Calu3 (cell line): Measurements from ENCODE around the gene OR1J4. TPM values are rescaled to one million over a fixed set of nuclear protein-coding genes. Genes with fewer than 3 reads are reported as not detected.
"Not testable (repeated sequence)": the region's sequence is repeated elsewhere in the genome, so short reads cannot be mapped to it uniquely, and the experiment has no call there.

ENCODE experiments used
- BruUV-seq: library from RNA; stranded (reverse); fragments of 400-500 nt; replicated peaks from 2 replicates; lab custom pipeline; 2021; lab: Mats Ljungman, UMichigan
- CTCF ChIA-PET: fragments of 300-600 bp; sonication (Branson Sonifier 250); formaldehyde crosslinking; loops from one replicate; lab custom pipeline; 2022; ENCODE audit warnings: antibody characterized with exemption; lab: Charles Lee
- DNase-seq: peaks from one replicate; pipeline ENCODE4 v3.0.0; 2022
- H3K27ac Mint-ChIP-seq: one replicate; pipeline ENCODE4 v1.8.0; 2022; ENCODE audit warnings: mixed read lengths; ENCODE audit not compliant: unreplicated experiment
- H3K27me3 Mint-ChIP-seq: one replicate; pipeline ENCODE4 v1.8.0; 2022; ENCODE audit warnings: mixed read lengths; ENCODE audit not compliant: unreplicated experiment
- H3K36me3 Mint-ChIP-seq: one replicate; pipeline ENCODE4 v1.8.0; 2022; ENCODE audit warnings: mild to moderate bottlenecking, moderate library complexity, mixed read lengths; ENCODE audit not compliant: insufficient read depth, unreplicated experiment
- H3K4me1 Mint-ChIP-seq: one replicate; pipeline ENCODE4 v1.8.0; 2022; ENCODE audit warnings: mild to moderate bottlenecking, low read depth, mixed read lengths; ENCODE audit not compliant: unreplicated experiment
- H3K4me3 Mint-ChIP-seq: one replicate; pipeline ENCODE4 v1.8.0; 2022; ENCODE audit warnings: mild to moderate bottlenecking, low read depth, moderate library complexity, mixed read lengths; ENCODE audit not compliant: unreplicated experiment
- H3K9me3 Mint-ChIP-seq: one replicate; pipeline ENCODE4 v1.8.0; 2022; ENCODE audit warnings: low read depth, mixed read lengths; ENCODE audit not compliant: unreplicated experiment
- intact Hi-C: fragments of 100-400 bp; cut with micrococcal nuclease; formaldehyde crosslinking; loops from one replicate; pipeline ENCODE4 v1.10.0; 2022; ENCODE audit not compliant: unreplicated experiment
- total RNA-seq: library from RNA; stranded (reverse); gene quantifications from 2 replicates; pipeline ENCODE4 v1.2.3, GENCODE V29; 2022
- TF ChIP-seq, protein P1 (sequence below): fragments of 200-600 bp; IDR thresholded peaks from one replicate; pipeline ENCODE4 v1.8.0; 2022; ENCODE audit warnings: antibody characterized with exemption; ENCODE audit not compliant: unreplicated experiment

OR1J4 gene
- total RNA-seq, 1 experiment from 2014 or later: not detected

DNA sequence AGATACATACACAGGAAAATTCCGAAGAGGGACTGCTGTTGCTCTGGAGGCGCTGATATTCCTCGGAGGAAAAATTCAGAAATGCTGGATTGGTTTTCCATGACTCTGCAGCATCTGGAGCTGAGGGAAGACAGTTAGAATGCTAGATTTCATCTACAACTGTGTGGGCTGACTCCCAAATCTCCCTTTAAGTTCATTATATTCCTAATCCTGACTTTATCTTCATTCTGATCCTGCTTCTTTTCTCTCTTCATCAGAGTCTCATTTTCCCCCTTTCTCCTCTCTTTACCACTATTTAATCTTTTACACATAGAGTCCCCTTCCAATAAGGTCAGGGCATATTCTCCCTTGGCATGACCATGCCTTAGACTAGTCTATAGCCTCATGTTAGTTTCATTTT, 8.3 kb downstream of the OR1J4 start, which contains the start of gene OR1N1:
TSS of gene OR1N1 (minus strand) at position 101 of the 400 bp plus-strand sequence. CDS start at position 101, 0 bp downstream.
- no peaks in the 10 kb centered on the region for H3K36me3 Mint-ChIP-seq
- TF ChIP-seq, protein P1, sequence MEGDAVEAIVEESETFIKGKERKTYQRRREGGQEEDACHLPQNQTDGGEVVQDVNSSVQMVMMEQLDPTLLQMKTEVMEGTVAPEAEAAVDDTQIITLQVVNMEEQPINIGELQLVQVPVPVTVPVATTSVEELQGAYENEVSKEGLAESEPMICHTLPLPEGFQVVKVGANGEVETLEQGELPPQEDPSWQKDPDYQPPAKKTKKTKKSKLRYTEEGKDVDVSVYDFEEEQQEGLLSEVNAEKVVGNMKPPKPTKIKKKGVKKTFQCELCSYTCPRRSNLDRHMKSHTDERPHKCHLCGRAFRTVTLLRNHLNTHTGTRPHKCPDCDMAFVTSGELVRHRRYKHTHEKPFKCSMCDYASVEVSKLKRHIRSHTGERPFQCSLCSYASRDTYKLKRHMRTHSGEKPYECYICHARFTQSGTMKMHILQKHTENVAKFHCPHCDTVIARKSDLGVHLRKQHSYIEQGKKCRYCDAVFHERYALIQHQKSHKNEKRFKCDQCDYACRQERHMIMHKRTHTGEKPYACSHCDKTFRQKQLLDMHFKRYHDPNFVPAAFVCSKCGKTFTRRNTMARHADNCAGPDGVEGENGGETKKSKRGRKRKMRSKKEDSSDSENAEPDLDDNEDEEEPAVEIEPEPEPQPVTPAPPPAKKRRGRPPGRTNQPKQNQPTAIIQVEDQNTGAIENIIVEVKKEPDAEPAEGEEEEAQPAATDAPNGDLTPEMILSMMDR: no peak
- no peak within 1 kb of the TSS for H3K27ac Mint-ChIP-seq
- H3K27me3 Mint-ChIP-seq: peaks cover 87% of the 10 kb centered on the region
- intact Hi-C loops: no loop called here
- no peaks in the 10 kb centered on the region for H3K4me1 Mint-ChIP-seq
- no peak within 1 kb of the TSS for H3K4me3 Mint-ChIP-seq
- no TSS peak for BruUV-seq
- H3K9me3 Mint-ChIP-seq: no peaks in the 10 kb centered on the region
- CTCF ChIA-PET: no interaction called here
- DNase-seq: no peak

DNA sequence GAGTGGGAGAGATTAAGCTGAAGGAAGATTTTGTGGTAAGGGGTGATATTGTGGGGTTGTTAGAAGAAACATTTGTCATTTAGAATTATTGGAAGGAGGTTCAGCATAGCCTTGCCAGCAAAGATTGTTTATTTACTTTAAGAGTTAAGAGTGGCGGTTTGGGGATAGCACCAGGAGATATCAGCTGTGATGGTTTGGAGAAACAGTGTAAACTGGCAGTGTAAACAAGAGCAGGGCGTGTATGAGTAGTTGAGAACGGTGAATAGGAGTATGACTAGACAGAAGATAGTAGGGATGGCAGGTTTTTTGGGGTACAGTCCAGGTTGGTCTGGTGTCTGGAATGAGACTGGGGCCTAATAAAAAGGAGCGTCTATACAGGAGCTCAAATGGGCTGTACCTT, 12.2 kb downstream of the OR1J4 start:
- H3K27ac Mint-ChIP-seq, CTCF ChIA-PET, DNase-seq, H3K36me3 Mint-ChIP-seq, intact Hi-C loops, H3K4me1 Mint-ChIP-seq, H3K4me3 Mint-ChIP-seq, H3K9me3 Mint-ChIP-seq, BruUV-seq: not testable (repeated sequence)
- peaks cover 91% of the 10 kb centered on the region for H3K27me3 Mint-ChIP-seq

DNA sequence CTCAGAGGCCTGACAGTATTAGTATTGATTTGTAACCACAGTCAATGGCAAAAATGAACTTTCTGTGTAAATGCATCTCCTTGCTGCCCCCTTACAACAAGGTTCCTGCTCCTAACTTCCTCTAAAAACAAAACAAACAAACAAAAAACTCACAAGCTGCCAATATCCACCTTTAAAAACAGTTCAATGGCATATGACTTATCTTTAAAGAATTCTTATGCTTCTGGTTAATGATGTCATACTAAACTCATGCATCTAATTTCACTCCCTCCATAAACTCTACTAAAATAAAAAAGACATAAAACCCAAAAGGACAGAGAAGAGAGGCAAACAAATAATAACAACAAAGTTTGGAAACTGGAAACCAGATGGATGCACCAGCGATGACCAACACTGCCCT, 17.2 kb downstream of the OR1J4 start:
- no peak overlapping the region for H3K27ac Mint-ChIP-seq
- intact Hi-C loops: no loop called here
- no peak overlapping the region for H3K4me3 Mint-ChIP-seq
- TF ChIP-seq, protein P1: no peak
- peaks cover 59% of the 10 kb centered on the region for H3K27me3 Mint-ChIP-seq
- no peaks in the 10 kb centered on the region for H3K36me3 Mint-ChIP-seq
- BruUV-seq: no TSS peak
- no peaks in the 10 kb centered on the region for H3K9me3 Mint-ChIP-seq
- DNase-seq: no peak
- CTCF ChIA-PET: no interaction called here
- H3K4me1 Mint-ChIP-seq: no peaks in the 10 kb centered on the region

DNA sequence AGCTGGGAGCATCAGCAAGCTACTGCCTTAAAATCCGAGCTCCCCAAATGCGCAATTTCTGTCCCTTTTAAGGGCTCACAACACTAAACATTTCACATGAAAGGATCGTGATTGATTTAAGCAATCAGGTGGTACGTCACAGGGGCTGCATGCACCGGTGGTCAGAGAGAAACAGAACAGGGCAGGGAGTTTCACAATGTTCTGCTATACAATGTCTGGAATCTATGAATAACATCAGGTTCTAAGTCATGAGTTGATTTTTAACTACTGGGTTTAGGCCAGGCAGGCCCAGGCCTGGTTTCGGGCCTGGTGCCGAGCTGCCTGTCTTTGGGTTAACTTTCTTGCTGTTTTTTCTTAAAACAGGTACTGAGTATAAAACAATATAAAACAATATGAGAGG, 18.1 kb downstream of the OR1J4 start:
- H3K4me1 Mint-ChIP-seq, CTCF ChIA-PET, BruUV-seq, intact Hi-C loops, H3K4me3 Mint-ChIP-seq, H3K9me3 Mint-ChIP-seq, H3K27ac Mint-ChIP-seq, DNase-seq, H3K36me3 Mint-ChIP-seq: not testable (repeated sequence)
- peaks cover 59% of the 10 kb centered on the region for H3K27me3 Mint-ChIP-seq

DNA sequence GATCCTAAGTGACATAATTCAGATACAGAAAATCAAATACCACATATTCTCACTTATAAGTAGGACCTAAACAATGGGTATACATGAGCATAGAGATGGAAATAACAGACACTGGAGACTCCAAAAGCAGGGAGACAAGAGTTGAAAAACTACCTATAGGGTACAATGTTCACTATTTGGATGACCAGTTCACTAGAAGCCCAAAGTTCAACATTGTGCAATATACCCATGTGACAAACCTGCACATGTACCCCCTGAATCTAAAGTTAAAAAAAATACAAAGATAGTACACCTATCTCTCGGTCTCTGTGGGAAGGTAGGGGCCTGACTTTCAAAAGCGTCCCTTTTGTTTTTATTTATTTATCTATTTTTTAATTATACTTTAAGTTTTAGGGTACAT, 19.8 kb downstream of the OR1J4 start:
- TF ChIP-seq, protein P1: no peak
- BruUV-seq: no TSS peak
- Mint-ChIP-seq H3K4me3 (no peak overlapping the region), H3K27ac (no peak overlapping the region), H3K36me3 (no peaks in the 10 kb centered on the region), H3K9me3 (no peaks in the 10 kb centered on the region), H3K27me3 (peaks cover 44% of the 10 kb centered on the region), H3K4me1 (no peaks in the 10 kb centered on the region)
- no peak for DNase-seq
- CTCF ChIA-PET: interaction anchor here (0.8 kb wide), 1 partner anchor 183 kb away, joined by 9 read pairs; no protein-coding TSS in a partner anchor
- intact Hi-C loops: no loop called here
